Neural cell (in vitro differentiated cells): ENCODE measurements around the gene IKZF2. TPM values are rescaled to one million over a fixed set of nuclear protein-coding genes. Genes with fewer than 3 reads are reported as not detected.

Experiments
- H2AFZ ChIP-seq: fragments of 200-600, 300-800 bp; sonication (generic), shearing (Covaris generic); 2 replicates; pipeline ENCODE4 v1.6.0; 2014; ENCODE audit warnings: low read depth, mild to moderate bottlenecking, antibody characterized with exemption, low read length, moderate library complexity
- H3F3A ChIP-seq: fragments of 200-600 bp; shearing (Covaris generic); 2 replicates; pipeline ENCODE4 v1.6.1; 2016; ENCODE audit warnings: mild to moderate bottlenecking, moderate library complexity, mixed read lengths, antibody characterized with exemption, low read length; ENCODE audit not compliant: insufficient read depth, poor library complexity, severe bottlenecking
- H3K27ac ChIP-seq: fragments of 200-600, 300-800 bp; sonication (generic), shearing (Covaris generic); 2 replicates; pipeline ENCODE4 v1.5.1; 2014; ENCODE audit warnings: mild to moderate bottlenecking, low read length, moderate library complexity
- H3K27me3 ChIP-seq: fragments of 300-800, 200-600 bp; sonication (generic), shearing (Covaris generic); 2 replicates; pipeline ENCODE4 v1.6.0; 2014; ENCODE audit warnings: mild to moderate bottlenecking, low read depth, low read length, moderate library complexity; ENCODE audit not compliant: insufficient read depth
- H3K36me3 ChIP-seq: fragments of 300-800, 200-600 bp; sonication (generic), shearing (Covaris generic); 2 replicates; pipeline ENCODE4 v1.5.1; 2014; ENCODE audit warnings: mild to moderate bottlenecking, antibody characterized with exemption, low read length, moderate library complexity; ENCODE audit not compliant: insufficient read depth
- H3K4me2 ChIP-seq: fragments of 300-800, 200-600 bp; sonication (generic), shearing (Covaris generic); 2 replicates; pipeline ENCODE4 v1.6.0; 2014; ENCODE audit warnings: mild to moderate bottlenecking, low read length
- H3K4me3 ChIP-seq: fragments of 300-800, 200-600 bp; sonication (generic), shearing (Covaris generic); 2 replicates; pipeline ENCODE4 v1.5.1; 2014; ENCODE audit warnings: mild to moderate bottlenecking, low read length, moderate library complexity
- H3K79me2 ChIP-seq: fragments of 200-600 bp; shearing (Covaris generic); replicated peaks from 2 replicates; pipeline ENCODE4 v1.6.0; 2014; ENCODE audit warnings: mild to moderate bottlenecking, low read length, moderate library complexity; ENCODE audit not compliant: insufficient read depth
- H3K9ac ChIP-seq: fragments of 300-800, 200-600 bp; sonication (generic), shearing (Covaris generic); 2 replicates; pipeline ENCODE4 v1.6.1; 2016; ENCODE audit warnings: mild to moderate bottlenecking, low read length, mixed read lengths
- H3K9me2 ChIP-seq: fragments of 200-600 bp; shearing (Covaris generic); 2 replicates; pipeline ENCODE4 v1.6.1; 2016; ENCODE audit warnings: mild to moderate bottlenecking, low read length, mixed read lengths; ENCODE audit not compliant: insufficient read depth
- H3K9me3 ChIP-seq: fragments of 200-600, 300-800 bp; sonication (generic), shearing (Covaris generic); 2 replicates; pipeline ENCODE4 v1.6.1; 2016; ENCODE audit warnings: mild to moderate bottlenecking, mixed run types, low read length, moderate library complexity, mixed read lengths
- H4K20me1 ChIP-seq: fragments of 200-600 bp; shearing (Covaris generic); 2 replicates; pipeline ENCODE4 v1.6.1; 2016; ENCODE audit warnings: mild to moderate bottlenecking, mixed run types; ENCODE audit not compliant: insufficient read depth
- CTCF ChIP-seq: fragments of 450-650 bp; IDR thresholded peaks from 2 replicates; pipeline ENCODE4 v1.5.1; 2014; ENCODE audit warnings: antibody characterized with exemption, mild to moderate bottlenecking, moderate library complexity; ENCODE audit not compliant: poor library complexity, severe bottlenecking
- EP300 ChIP-seq: fragments of 450-650 bp; conservative IDR thresholded peaks from 2 replicates; pipeline ENCODE4 v1.6.1; 2014; ENCODE audit warnings: antibody characterized with exemption, mild to moderate bottlenecking, moderate library complexity; ENCODE audit not compliant: poor library complexity, severe bottlenecking
- EZH2 ChIP-seq: fragments of 200-600, 300-800 bp; shearing (Covaris generic), sonication (generic); IDR thresholded peaks from 2 replicates; pipeline ENCODE4 v1.6.1; 2014; ENCODE audit warnings: antibody characterized with exemption, low read length, borderline replicate concordance, mild to moderate bottlenecking; ENCODE audit not compliant: insufficient read depth, poor library complexity, severe bottlenecking
- MXI1 ChIP-seq: fragments of 450-650 bp; conservative IDR thresholded peaks from 2 replicates; pipeline ENCODE4 v1.6.1; 2014; ENCODE audit warnings: antibody characterized with exemption, mild to moderate bottlenecking; ENCODE audit not compliant: poor library complexity, severe bottlenecking
- POLR2AphosphoS5 ChIP-seq: IDR thresholded peaks from 2 replicates; pipeline ENCODE4 v1.6.1; 2012
- RAD21 ChIP-seq: fragments of 450-650 bp; conservative IDR thresholded peaks from 2 replicates; pipeline ENCODE4 v1.6.1; 2014; ENCODE audit warnings: antibody characterized with exemption, mild to moderate bottlenecking, moderate library complexity
- REST ChIP-seq: IDR thresholded peaks from 2 replicates; pipeline ENCODE4 v1.6.1; 2012; ENCODE audit warnings: borderline replicate concordance
- SMC3 ChIP-seq: fragments of 450-650 bp; conservative IDR thresholded peaks from 2 replicates; pipeline ENCODE4 v1.6.1; 2014; ENCODE audit warnings: antibody characterized with exemption, mild to moderate bottlenecking, moderate library complexity; ENCODE audit not compliant: poor library complexity
- TAF1 ChIP-seq: IDR thresholded peaks from 2 replicates; pipeline ENCODE4 v1.6.1; 2012; ENCODE audit warnings: low read depth
- polyA plus RNA-seq: library from polyadenylated mRNA; depleted of rRNA; stranded (reverse); fragments of >200 nt; gene quantifications from 2 replicates; pipeline ENCODE4 v1.2.3, GENCODE V29; 2014

Gene IKZF2
- polyA plus RNA-seq, 1 donor from 2014 or later: 5.6 TPM

- H3K4me2 ChIP-seq: no peak overlapping the region
- TF ChIP-seq CTCF: no peak
- TF ChIP-seq POLR2AphosphoS5: no peak
- TF ChIP-seq EP300: no peak
- no peak for TF ChIP-seq MXI1
- no peak for TF ChIP-seq EZH2
- TF ChIP-seq REST: no peak
- no peak for TF ChIP-seq SMC3
- TF ChIP-seq TAF1: no peak
- TF ChIP-seq RAD21: no peak
- no peaks in the 10 kb centered on the region for H3K9me3 ChIP-seq
- no peak overlapping the region for H2AFZ ChIP-seq
- H3K4me3 ChIP-seq: no peak overlapping the region
- H3K27ac ChIP-seq: no peak overlapping the region
- H3K27me3 ChIP-seq: no peaks in the 10 kb centered on the region
- H3K9me2 ChIP-seq: no peaks in the 10 kb centered on the region
- peaks cover 3% of the 10 kb centered on the region for H3K79me2 ChIP-seq
- H3K36me3 ChIP-seq: no peaks in the 10 kb centered on the region
- H4K20me1 ChIP-seq: no peaks in the 10 kb centered on the region
- H3F3A ChIP-seq: peaks cover 1% of the 10 kb centered on the region
- no peak overlapping the region for H3K9ac ChIP-seq
These were observed 5.6 kb downstream of the IKZF2 start for GRCh38 chr2:213145715-213146242.

DNA sequence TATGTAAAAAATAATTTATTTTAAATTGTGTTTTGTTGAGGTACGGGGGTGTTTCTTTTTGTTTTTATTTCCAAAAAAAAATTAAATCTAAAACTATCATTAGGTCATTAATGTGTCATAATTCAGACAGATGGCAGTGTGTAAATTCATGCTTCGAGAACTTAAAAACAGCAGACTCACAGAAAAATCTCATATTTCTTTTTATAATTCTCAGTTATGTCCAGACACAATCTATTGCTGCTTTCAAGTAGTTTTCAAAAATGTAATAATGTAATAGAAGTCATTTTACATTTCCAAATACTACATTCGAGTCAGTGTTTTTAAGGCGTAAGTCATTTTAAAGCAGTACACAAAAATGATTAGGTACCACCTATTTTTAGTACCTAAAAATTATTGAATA is 14.3 kb downstream of the IKZF2 start:
- Histone ChIP-seq H3F3A (no peaks in the 10 kb centered on the region), H3K9ac (no peak overlapping the region), H3K9me2 (no peaks in the 10 kb centered on the region), H3K9me3 (no peaks in the 10 kb centered on the region), H3K36me3 (no peaks in the 10 kb centered on the region), H3K27me3 (no peaks in the 10 kb centered on the region), H4K20me1 (no peaks in the 10 kb centered on the region), H3K79me2 (no peaks in the 10 kb centered on the region), H3K4me3 (no peak overlapping the region), H3K4me2 (no peak overlapping the region), H3K27ac (no peak overlapping the region), H2AFZ (no peak overlapping the region)
- no peak for TF ChIP-seq RAD21
- no peak for TF ChIP-seq EZH2
- TF ChIP-seq CTCF: no peak
- no peak for TF ChIP-seq MXI1
- no peak for TF ChIP-seq TAF1
- no peak for TF ChIP-seq REST
- no peak for TF ChIP-seq EP300
- no peak for TF ChIP-seq POLR2AphosphoS5
- TF ChIP-seq SMC3: no peak
